SK-N-SH (cell line): ENCODE data around the gene DYRK1A. TPM values are rescaled to one million over a fixed set of nuclear protein-coding genes. Genes with fewer than 3 reads are reported as not detected.

Experiments used
- CTCF ChIA-PET: fragments of 300-600, 350-600 bp; formaldehyde crosslinking; extraction: SDS; loops from one replicate; lab custom pipeline; 2021; lab: Yijun Ruan, JAX
- POLR2A ChIA-PET: fragments of 350-600 bp; sonication (Branson Sonifier 250); formaldehyde crosslinking; extraction: SDS; loops from one replicate; lab custom pipeline; 2020; ENCODE audit warnings: antibody characterized with exemption, inconsistent platforms; lab: Yijun Ruan, JAX
- DNase-seq: peaks from one replicate; pipeline ENCODE4 v3.0.0; 2012
- H2AFZ ChIP-seq: fragments of 200-600 bp; sonication (generic); 2 replicates; pipeline ENCODE4 v1.8.1; 2016; ENCODE audit warnings: antibody characterized with exemption, mild to moderate bottlenecking, low read depth
- H3F3A ChIP-seq: fragments of 200-600 bp; sonication (generic); replicated peaks from 2 replicates; pipeline ENCODE3; 2016; ENCODE audit warnings: antibody characterized with exemption, mild to moderate bottlenecking; ENCODE audit not compliant: insufficient read depth
- H3K27ac ChIP-seq, 2 experiments: fragments of 200-500 bp in 1 of 2; fragments of 200-600 bp in 1 of 2; sonication (Bioruptor generic) in 1 of 2; sonication (generic), shearing (Covaris generic) in 1 of 2; 2 replicates each; pipeline versions ENCODE4 v1.5.1 to v1.6.1; 2014 to 2016; ENCODE audit warnings: low read depth in 2 of 2, inconsistent platforms in 1 of 2, low read length in 1 of 2, mild to moderate bottlenecking in 1 of 2, mixed read lengths in 1 of 2
- H3K27me3 ChIP-seq: fragments of 200-600 bp; sonication (generic), shearing (Covaris generic); 2 replicates; pipeline ENCODE4 v1.6.1; 2016; ENCODE audit warnings: mixed run types; ENCODE audit not compliant: insufficient read depth
- H3K36me3 ChIP-seq, 2 experiments: fragments of 200-500 bp in 1 of 2; fragments of 200-600 bp in 1 of 2; sonication (Bioruptor generic) in 1 of 2; sonication (generic) in 1 of 2; replicated peaks in 1 of 2; 2 replicates each; pipeline versions ENCODE3 to v1.5.1; 2014 to 2016; ENCODE audit warnings: low read length in 1 of 2, mild to moderate bottlenecking in 1 of 2; ENCODE audit not compliant: insufficient read depth in 2 of 2, control insufficient read depth in 1 of 2
- H3K4me1 ChIP-seq, 2 experiments: fragments of 200-500 bp in 1 of 2; fragments of 200-600 bp in 1 of 2; sonication (Bioruptor generic) in 1 of 2; sonication (generic), shearing (Covaris generic) in 1 of 2; 2 replicates each; pipeline versions ENCODE4 v1.5.1 to v1.6.1; 2014 to 2016; ENCODE audit warnings: low read depth in 1 of 2, low read length in 1 of 2, mixed run types in 1 of 2; ENCODE audit not compliant: insufficient read depth in 2 of 2, control insufficient read depth in 1 of 2
- H3K4me2 ChIP-seq: fragments of 200-600 bp; sonication (generic), shearing (Covaris generic); 2 replicates; pipeline ENCODE4 v1.6.1; 2017; ENCODE audit warnings: mixed run types
- H3K4me3 ChIP-seq, 2 experiments: fragments of 200-500 bp in 1 of 2; fragments of 200-600 bp in 1 of 2; sonication (Bioruptor generic) in 1 of 2; sonication (generic), shearing (Covaris generic) in 1 of 2; 2 replicates each; pipeline versions ENCODE4 v1.5.1 to v1.8.1; 2014 to 2016; ENCODE audit warnings: low read depth in 2 of 2, inconsistent platforms in 1 of 2, low read length in 1 of 2, mild to moderate bottlenecking in 1 of 2, mixed read lengths in 1 of 2, moderate library complexity in 1 of 2
- H3K79me2 ChIP-seq: fragments of 200-600 bp; sonication (generic); 2 replicates; pipeline ENCODE4 v1.8.1; 2017; ENCODE audit warnings: mild to moderate bottlenecking; ENCODE audit not compliant: insufficient read depth
- H3K9ac ChIP-seq: fragments of 200-600 bp; sonication (generic); 2 replicates; pipeline ENCODE4 v1.6.1; 2017; ENCODE audit warnings: mixed run types
- H3K9me2 ChIP-seq: fragments of 200-600 bp; sonication (generic); 2 replicates; pipeline ENCODE4 v1.6.1; 2017; ENCODE audit warnings: mixed run types
- H3K9me3 ChIP-seq: fragments of 200-600 bp; sonication (generic); 2 replicates; pipeline ENCODE4 v1.6.1; 2017; ENCODE audit warnings: mixed run types, mild to moderate bottlenecking, moderate library complexity
- H4K20me1 ChIP-seq: fragments of 200-600 bp; sonication (generic); 2 replicates; pipeline ENCODE4 v1.6.1; 2017; ENCODE audit warnings: mild to moderate bottlenecking, mixed run types; ENCODE audit not compliant: insufficient read depth
- ELF1 ChIP-seq: IDR thresholded peaks from 2 replicates; pipeline ENCODE4 v1.4.0; 2012
- EP300 ChIP-seq, 2 experiments: IDR thresholded peaks; 2 replicates each; pipeline versions ENCODE4 v1.4.0 to v1.6.1; 2012; ENCODE audit warnings: borderline replicate concordance in 1 of 2, low read depth in 1 of 2, low read length in 1 of 2
- EZH2phosphoT487 ChIP-seq: fragments of 200-600 bp; sonication (generic); IDR thresholded peaks from 2 replicates; pipeline ENCODE4 v1.6.1; 2017; ENCODE audit warnings: low read depth, mixed run types, mild to moderate bottlenecking, antibody characterized with exemption, moderate library complexity, borderline replicate concordance
- FOSL2 ChIP-seq: IDR thresholded peaks from 2 replicates; pipeline ENCODE4 v1.4.0; 2012; ENCODE audit warnings: low read depth, mild to moderate bottlenecking, moderate library complexity, borderline replicate concordance
- FOXM1 ChIP-seq: IDR thresholded peaks from 2 replicates; pipeline ENCODE4 v1.4.0; 2012; ENCODE audit warnings: low read depth, mild to moderate bottlenecking
- GATA2 ChIP-seq: sonication (generic); formaldehyde crosslinking; IDR thresholded peaks from 2 replicates; pipeline ENCODE4 v1.5.0; 2020; ENCODE audit warnings: mild to moderate bottlenecking, missing genetic modification reagents
- IRF3 ChIP-seq: fragments of 150-350 bp; IDR thresholded peaks from 2 replicates; pipeline ENCODE4 v1.6.1; 2016; ENCODE audit warnings: mild to moderate bottlenecking, low read depth, low read length
- JUND ChIP-seq: IDR thresholded peaks from 2 replicates; pipeline ENCODE4 v1.4.0; 2012
- MAX ChIP-seq: IDR thresholded peaks from 2 replicates; pipeline ENCODE4 v1.4.0; 2012; ENCODE audit warnings: low read depth
- MEF2A ChIP-seq: IDR thresholded peaks from 2 replicates; pipeline ENCODE4 v1.4.0; 2012; ENCODE audit warnings: low read depth, borderline replicate concordance
- MXI1 ChIP-seq: IDR thresholded peaks from 2 replicates; pipeline ENCODE4 v1.6.1; 2012; ENCODE audit warnings: mild to moderate bottlenecking, low read depth, low read length, improper control_type of control experiment
- NFIC ChIP-seq: IDR thresholded peaks from 2 replicates; pipeline ENCODE4 v1.4.0; 2012; ENCODE audit warnings: borderline replicate concordance
- PBX3 ChIP-seq: IDR thresholded peaks from 2 replicates; pipeline ENCODE4; 2012
- RCOR1 ChIP-seq: fragments of 150-350 bp; IDR thresholded peaks from 2 replicates; pipeline ENCODE4 v1.6.1; 2017; ENCODE audit warnings: antibody characterized with exemption, low read length
- RFX5 ChIP-seq: IDR thresholded peaks from 2 replicates; pipeline ENCODE4 v1.6.1; 2012; ENCODE audit warnings: mild to moderate bottlenecking, improper control_type of control experiment, low read length
- RXRA ChIP-seq: IDR thresholded peaks from 2 replicates; pipeline ENCODE4 v1.4.0; 2012; ENCODE audit warnings: low read depth, mild to moderate bottlenecking, borderline replicate concordance
- TEAD4 ChIP-seq: IDR thresholded peaks from 2 replicates; pipeline ENCODE4 v1.4.0; 2012; ENCODE audit warnings: mild to moderate bottlenecking, borderline replicate concordance; ENCODE audit not compliant: insufficient read depth
- WGBS: methylation state at CpG from one replicate; pipeline ENCODE4 v1.1.6; 2017; ENCODE audit warnings: low lambda C conversion rate; 5-methylcytosine and 5-hydroxymethylcytosine counted together
- polyA plus RNA-seq, 3 experiments: library from polyadenylated mRNA; depleted of rRNA; stranded (reverse); fragments of >200 nt; gene quantifications; 2 replicates each; pipeline ENCODE4 v1.2.3, GENCODE V29; 2012
- TF ChIP-seq, protein P1 (sequence below): fragments of 150-350 bp; IDR thresholded peaks from 2 replicates; pipeline ENCODE4 v1.6.1; 2017; ENCODE audit warnings: antibody characterized with exemption, low read length, low read depth, borderline replicate concordance
- TF ChIP-seq, protein P2 (sequence below): fragments of 200-600 bp; sonication (generic); IDR thresholded peaks from 2 replicates; pipeline ENCODE4 v1.6.1; 2017; ENCODE audit warnings: antibody characterized with exemption, mild to moderate bottlenecking, moderate library complexity
- TF ChIP-seq, protein P3 (sequence below): IDR thresholded peaks from 2 replicates; pipeline ENCODE4 v1.4.0; 2012; ENCODE audit warnings: low read depth, borderline replicate concordance

Gene DYRK1A
- polyA plus RNA-seq, 1 of the 3 experiments (the other 2 are of a cell fraction) = 19.3 TPM

GRCh38 chr21:37391666-37392065 lies 25.1 kb downstream of the DYRK1A start (continued):
- TF ChIP-seq PBX3 (no peak), TEAD4 (no peak)
- TF ChIP-seq, all 33 proteins: peak for 0

DNA sequence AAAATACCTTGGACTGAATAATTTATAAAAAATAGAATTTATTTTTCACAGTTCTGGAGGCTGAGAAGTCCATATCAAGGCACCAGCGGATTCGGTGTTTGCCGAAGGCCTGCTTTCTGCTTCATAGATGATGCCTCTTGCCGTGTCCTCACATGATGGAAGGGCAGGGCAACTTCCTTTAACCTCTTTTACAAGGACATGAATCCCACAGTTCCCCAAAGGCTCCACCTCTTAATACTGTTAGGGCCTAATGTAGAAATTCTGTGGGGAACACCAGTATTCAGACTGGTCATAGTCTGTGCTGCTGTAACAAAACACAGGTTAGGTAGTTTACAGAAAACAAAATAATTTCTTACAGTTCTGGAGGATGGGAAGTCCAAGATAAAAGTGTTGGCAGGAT lies 25.9 kb downstream of the DYRK1A start:
- Histone ChIP-seq H3K4me3 (no peak overlapping the region), H3K79me2 (peaks cover 100% of the 10 kb centered on the region), H4K20me1 (peaks cover 96% of the 10 kb centered on the region), H3K9ac (no peak overlapping the region), H3K9me2 (no peaks in the 10 kb centered on the region), H3F3A (peaks cover 4% of the 10 kb centered on the region), H3K27ac (no peak overlapping the region), H3K27me3 (no peaks in the 10 kb centered on the region), H3K4me1 (peaks cover 0 to 4% of the 10 kb centered on the region in 2 experiments; a peak in 1 of 4 replicates), H3K9me3 (no peaks in the 10 kb centered on the region), H3K36me3 (peaks cover 0 to 7% of the 10 kb centered on the region in 2 experiments), H2AFZ (no peak overlapping the region), H3K4me2 (no peak overlapping the region)
- CTCF ChIA-PET = interaction anchor here (1.1 kb wide), 1 partner anchor 21 kb away, joined by 3 read pairs; no protein-coding TSS in a partner anchor
- DNase-seq = no peak
- TF ChIP-seq IRF3 = no peak
- TF ChIP-seq MXI1 = no peak
- TF ChIP-seq RFX5 = no peak
- no peak for TF ChIP-seq RXRA
- no peak for TF ChIP-seq NFIC
- TF ChIP-seq GATA2 = no peak
- TF ChIP-seq EP300 (IDR thresholded peaks at IDR 0.05; ENCODE audit: borderline replicate concordance in 1 of 2, low read depth in 1 of 2, low read length in 1 of 2) = no peak
- TF ChIP-seq, protein P1, sequence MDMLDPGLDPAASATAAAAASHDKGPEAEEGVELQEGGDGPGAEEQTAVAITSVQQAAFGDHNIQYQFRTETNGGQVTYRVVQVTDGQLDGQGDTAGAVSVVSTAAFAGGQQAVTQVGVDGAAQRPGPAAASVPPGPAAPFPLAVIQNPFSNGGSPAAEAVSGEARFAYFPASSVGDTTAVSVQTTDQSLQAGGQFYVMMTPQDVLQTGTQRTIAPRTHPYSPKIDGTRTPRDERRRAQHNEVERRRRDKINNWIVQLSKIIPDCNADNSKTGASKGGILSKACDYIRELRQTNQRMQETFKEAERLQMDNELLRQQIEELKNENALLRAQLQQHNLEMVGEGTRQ = no peak
- no peak for TF ChIP-seq JUND
- no peak for TF ChIP-seq ELF1
- TF ChIP-seq FOSL2 = no peak
- TF ChIP-seq, protein P2, sequence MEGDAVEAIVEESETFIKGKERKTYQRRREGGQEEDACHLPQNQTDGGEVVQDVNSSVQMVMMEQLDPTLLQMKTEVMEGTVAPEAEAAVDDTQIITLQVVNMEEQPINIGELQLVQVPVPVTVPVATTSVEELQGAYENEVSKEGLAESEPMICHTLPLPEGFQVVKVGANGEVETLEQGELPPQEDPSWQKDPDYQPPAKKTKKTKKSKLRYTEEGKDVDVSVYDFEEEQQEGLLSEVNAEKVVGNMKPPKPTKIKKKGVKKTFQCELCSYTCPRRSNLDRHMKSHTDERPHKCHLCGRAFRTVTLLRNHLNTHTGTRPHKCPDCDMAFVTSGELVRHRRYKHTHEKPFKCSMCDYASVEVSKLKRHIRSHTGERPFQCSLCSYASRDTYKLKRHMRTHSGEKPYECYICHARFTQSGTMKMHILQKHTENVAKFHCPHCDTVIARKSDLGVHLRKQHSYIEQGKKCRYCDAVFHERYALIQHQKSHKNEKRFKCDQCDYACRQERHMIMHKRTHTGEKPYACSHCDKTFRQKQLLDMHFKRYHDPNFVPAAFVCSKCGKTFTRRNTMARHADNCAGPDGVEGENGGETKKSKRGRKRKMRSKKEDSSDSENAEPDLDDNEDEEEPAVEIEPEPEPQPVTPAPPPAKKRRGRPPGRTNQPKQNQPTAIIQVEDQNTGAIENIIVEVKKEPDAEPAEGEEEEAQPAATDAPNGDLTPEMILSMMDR = no peak
- no peak for TF ChIP-seq MEF2A
- TF ChIP-seq, protein P3, sequence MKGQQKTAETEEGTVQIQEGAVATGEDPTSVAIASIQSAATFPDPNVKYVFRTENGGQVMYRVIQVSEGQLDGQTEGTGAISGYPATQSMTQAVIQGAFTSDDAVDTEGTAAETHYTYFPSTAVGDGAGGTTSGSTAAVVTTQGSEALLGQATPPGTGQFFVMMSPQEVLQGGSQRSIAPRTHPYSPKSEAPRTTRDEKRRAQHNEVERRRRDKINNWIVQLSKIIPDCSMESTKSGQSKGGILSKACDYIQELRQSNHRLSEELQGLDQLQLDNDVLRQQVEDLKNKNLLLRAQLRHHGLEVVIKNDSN = no peak
- TF ChIP-seq MAX = no peak
- TF ChIP-seq FOXM1 = no peak
- no peak for TF ChIP-seq PBX3
- TF ChIP-seq RCOR1 = no peak
- no peak for TF ChIP-seq EZH2phosphoT487
- TF ChIP-seq, all 33 proteins: peak for 0
- POLR2A ChIA-PET = no interaction called here
- 95% methylated on average over 4 of the region's 4 CpGs for WGBS
